Amygdala (tissue), 56 donors: ENCODE data around the gene SLC27A1.
"Not testable (repeated sequence)": the region's sequence is repeated elsewhere in the genome, so short reads cannot be mapped to it uniquely, and the experiment has no call there.

Experiments
- DNase-seq, 56 donors: peaks; one replicate each; lab custom pipeline; 2025; lab: John Stamatoyannopoulos, UW

The SLC27A1 gene

DNA sequence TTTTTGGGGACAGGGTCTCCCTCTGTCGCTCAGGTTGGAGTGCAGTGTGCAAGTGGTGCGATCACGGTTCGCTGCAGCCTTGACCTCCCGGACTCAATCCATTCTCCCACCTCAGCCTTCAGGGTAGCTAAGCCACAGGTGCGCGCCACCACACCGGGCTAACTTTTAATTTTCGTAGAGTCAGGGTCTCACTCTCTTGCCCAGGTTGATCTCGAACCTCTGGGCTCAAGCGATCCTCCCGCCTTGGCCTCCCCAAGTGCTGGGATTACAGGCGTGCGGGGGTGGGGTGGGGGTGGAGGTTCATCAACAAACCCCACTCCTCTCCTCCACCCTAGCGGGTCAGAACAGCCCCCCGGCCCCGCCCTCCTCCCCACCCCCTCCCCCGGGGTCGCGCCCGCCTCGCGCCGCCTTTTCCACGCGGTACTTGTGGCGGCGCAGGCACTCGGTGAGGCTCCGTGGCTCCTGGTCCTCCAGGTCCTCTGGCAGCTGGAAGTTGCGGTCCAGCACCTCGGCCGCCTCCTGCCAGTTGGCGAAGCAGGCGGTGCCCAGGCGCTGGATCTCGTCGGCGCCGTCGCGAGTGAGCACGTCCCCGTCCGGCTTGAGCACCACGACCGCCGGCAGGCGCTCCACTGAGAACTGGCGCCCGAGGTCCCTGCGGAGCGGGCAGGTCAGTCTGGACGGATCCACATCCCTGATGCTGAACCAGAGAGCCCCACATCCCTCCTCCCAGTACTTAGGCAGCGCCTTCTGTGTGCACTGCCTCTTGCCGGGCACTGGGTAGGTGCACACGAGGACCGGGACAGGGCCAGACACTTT, 14.8 kb upstream of the SLC27A1 start:
- no peak for DNase-seq

DNA sequence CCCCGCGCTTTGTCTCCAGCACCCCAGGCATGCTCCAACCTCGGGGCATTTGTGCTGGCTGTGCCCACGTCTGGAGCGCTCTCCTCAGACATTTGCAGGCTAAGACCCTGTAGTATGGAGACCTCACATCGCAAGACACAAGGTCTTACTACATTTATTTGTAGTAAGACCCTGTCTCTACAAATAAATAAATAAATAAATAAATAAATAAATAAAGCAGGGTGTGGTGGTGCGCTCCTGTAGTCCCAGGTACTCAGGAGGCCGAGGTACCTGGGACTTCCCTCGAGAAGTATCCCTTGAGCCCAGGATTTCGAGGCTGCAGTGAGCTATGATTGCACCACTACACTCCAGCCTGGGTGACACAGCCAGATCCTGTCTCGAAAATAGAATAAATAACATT, 14.2 kb upstream of the SLC27A1 start:
- DNase-seq: no peak

DNA sequence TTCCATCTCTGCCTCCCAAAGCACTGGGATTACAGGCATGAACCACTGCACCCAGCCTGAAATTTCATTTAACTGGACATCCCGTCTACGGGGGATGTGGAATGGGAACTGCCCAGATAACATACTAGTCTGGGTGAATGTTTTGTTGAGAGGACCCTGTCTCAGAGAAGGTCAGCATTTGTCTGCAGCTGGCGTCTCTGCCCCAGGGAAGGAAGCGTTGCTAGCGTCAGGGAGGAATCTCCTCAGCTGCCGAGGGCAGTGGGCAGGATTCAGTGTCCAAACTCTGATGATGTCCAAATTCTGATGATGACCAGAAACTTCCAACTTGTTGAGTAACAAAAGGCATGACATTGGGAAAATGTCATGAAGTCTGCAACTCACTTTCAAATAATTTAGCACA, 12.7 kb upstream of the SLC27A1 start:
- no peak for DNase-seq

DNA sequence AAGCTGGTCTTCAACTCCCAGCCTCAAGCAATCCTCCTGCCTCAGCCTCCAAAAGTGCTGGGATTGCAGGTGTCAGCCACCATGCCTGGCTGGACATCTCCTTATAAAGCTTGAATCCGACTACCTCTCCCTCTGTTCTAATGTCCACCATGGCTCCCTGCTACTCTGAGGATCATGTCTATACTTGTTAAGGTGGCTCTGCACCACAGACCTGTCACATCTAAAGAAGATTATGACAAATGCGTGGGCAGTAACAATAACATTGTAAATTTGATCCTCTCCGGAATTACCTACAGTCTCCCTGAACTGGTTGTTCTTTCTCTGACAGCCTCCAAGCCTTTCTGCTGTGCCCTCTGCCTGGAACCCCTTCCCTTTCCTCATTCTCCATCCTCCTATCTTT, 11.4 kb upstream of the SLC27A1 start:
- no peak for DNase-seq

DNA sequence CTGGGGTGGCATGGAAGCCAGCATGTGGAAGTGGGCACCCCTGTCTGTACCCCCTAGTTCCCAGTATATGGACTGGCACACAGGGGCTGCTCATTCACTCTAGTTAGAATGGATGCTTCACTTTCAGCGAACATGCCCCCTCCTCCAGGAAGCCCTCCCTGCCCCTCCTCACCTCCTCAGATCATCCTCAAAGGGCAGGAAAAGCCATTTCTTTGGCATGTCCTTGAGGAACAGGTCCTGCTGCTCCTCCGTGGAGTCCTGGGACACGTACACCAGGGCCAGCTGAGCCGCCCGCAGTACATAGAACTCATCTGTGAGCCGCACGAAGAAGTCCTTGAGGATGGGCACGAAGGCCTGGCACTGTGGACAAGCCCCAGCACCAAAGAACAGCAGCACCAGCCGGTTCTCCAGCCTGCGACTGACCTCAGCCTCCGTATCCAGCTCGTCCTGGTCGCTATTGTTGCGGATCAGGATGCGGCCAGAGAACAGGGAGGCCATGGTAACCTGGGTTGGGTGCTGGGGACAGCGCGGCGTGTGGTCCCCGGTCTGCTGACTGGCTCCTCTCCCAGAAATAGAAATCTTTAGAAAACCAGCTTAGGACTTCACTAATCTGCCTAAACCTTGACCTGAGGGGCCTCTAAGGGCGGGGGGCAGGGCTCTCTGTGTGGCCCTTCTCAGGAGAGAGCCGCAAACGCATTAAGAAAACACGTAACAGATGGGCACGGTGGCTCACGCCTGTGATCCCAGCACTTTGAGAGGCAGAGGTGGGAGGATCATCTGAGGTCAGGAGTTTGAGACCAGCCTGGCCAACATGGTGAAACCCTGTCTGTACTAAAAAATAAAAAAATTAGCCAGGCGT, 9.7 kb upstream of the SLC27A1 start, which contains the start of gene NXNL1:
Gene NXNL1 (minus strand): TSS at position 555 of the 859 bp plus-strand sequence. CDS start 57 bp downstream, at position 498.
- DNase-seq: no peak

DNA sequence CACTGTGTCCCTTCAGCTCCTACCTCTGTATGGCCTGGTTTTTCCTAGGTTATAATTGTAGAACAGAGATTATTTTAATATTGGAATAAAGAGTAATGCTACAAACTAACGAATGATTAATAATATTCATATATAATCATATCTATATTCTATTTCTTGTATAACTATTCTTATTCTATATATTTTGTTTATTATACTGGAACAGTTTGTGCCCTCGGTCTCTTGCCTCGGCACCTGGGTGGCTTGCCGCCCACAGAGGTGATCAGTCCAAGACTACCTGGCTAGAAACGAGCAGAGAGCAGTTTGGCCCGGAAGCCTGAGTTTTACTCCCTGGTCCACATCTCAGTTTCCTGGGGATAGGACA, 3.9 kb upstream of the SLC27A1 start:
- no peak for DNase-seq

DNA sequence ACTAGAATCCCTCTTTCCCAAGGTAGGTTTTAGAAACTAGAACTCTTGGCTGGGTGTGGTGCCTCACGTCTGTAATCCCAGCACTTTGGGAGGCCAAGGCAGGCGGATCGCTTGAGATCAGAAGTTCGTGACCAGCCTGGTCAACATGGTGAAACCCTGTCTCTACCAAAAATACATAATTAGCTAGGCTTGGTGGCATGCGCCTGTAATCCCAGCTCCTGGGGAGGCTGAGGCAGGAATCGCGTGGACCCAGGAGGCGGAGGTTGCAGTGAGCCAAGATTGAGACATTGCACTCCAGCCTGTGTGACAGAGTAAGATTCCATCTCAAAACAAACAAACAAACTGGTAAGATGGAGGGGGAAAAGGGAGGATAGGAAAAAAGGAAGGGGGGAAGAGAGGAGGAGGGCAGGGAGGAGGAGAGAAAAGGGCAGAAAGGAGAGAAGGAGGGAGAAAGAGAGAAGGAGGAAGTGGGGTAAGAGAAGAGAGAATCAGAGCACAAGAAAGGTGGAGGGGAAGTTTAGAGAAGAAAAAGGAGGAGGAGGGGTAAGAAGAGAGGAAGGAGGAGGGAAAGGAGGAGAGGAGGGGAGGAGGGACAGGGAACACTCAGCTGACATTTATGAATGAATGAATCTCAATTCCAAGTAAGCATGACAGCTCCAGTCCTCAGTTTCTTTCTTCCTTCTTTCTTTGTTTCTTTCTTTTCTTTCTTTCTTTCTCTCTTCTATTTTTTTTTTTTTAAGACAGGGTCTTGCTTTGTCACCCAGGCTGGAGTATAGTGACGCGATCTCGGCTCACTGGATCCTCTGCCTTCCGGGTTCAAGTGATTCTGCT, 2.6 kb upstream of the SLC27A1 start:
- no peak for DNase-seq

DNA sequence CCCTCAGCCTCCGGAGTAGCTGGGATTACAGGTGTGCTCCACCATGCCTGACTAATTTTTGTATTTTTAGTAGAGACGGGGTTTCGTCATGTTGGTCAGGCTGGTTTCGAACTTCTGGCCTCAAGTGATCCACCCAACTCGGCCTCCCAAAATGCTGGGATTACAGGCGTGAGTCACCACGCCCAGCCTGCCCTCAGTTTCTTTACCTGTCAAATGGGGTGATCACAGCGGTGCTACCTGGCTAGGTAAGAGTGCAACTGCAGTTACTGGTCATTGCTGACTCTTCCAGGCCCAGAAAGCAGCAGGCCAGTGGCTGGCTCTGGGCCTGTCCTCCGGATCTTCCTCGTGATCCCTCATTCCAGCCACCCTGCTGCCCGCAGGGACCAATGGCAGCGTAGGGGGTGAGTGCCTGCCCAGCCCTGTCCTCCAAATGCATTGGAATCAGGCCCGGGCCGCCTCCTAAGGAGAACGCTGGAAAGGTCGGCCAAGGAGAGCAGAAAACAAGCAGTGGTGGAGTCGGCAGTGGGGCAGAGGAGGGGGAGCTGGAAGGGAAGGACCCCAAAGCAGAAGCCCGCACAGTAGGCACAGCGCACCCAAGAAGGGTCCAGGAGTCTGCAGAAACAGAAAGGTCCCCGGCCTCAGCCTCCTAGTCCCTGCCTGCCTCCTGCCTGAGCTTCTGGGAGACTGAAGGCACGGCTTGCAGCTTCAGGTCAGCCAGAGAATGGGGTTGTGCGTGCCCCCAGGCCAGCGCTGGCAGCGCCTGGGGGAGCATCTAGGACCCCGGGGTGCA, 1.8 kb upstream of the SLC27A1 start:
- peak in 44 of 56 donors; percentile 17 to 79 (median 50) for DNase-seq

DNA sequence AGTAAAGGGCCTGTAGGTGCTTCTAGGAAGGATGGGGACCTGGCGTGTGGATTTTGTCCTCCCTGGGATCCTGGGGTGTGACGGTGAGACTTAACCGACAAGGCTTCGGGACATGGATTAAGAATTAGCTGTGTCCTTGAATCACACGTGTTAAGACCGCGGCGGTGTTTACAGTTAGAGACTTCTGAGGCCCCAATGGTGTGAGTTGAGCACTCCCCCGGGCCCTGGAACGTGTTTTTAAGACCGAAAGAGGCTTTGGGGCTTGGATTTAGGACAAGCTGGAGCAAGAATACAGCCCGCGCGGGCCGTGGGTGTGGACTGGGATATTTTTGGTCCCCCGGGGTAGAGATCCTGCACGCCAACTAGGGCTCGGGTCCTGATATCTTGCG, 1.2 kb upstream of the SLC27A1 start:
- peak in 3 of 56 donors; percentile 47 to 75 (median 60) for DNase-seq

DNA sequence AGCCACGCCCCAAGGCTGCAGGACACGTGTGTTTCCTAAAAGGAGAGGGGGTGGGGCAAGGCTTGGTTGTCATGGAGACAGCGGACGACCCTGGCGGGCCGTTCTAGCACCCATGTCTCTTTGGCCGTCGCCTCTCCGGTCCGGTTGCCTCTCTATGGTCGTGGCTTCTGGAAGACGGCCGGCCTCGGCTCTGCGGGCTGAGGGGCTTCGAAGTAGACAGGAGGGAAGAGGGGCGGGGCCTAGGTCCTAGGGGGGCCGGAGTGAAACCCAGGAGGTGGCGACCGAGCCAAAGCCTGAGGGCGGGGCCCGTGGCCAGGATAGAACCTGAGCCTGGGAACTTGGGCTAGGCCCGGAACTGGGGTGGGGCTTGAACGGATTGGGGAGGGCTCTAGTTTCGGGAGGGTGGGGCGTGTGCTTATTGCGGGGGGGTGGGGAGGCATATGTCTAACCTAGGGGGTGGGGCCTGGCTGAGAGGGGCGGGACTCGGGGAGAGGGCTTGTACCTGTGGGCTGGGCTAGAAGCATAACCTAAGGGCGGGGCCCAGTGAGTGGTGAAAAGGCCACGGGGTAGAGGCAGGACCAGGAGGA, 750 bp upstream of the SLC27A1 start:
- peak in 49 of 56 donors; percentile 43 to 99 (median 89) for DNase-seq

DNA sequence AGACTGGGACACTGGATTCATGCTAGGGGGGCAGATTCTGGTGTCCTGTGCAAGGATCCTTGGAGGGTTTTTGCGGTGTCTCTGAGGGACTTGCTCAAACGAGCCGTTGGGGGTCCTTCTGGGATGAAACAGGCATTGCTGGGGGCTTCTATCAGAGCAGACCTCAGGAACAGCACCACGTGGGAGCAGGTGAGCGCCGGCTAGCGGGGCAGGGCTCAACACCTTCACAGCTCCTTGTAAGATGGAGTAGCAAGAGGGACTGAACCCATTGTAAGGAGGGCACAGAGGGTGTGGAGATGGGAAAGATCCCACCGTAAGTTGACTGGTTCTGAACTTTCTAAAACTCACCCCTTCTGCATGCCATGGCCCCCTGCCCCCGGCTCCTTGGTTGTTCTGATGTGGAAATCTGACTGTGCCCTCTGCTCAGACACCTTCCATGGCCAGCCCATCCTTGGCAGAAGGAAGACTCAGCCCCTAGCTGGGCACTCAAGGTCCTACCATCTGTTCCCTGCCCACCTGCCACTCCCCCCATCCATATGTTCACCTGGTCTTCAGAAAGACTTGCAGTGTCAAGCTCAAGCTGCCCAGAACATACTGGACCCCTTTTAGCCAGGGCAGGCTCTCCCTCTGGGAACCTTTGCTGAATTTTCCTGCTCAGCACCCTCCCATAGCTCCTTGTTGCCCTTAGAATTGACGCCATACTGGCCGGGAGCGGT, 1.2 kb downstream of the SLC27A1 start:
- DNase-seq: no peak

DNA sequence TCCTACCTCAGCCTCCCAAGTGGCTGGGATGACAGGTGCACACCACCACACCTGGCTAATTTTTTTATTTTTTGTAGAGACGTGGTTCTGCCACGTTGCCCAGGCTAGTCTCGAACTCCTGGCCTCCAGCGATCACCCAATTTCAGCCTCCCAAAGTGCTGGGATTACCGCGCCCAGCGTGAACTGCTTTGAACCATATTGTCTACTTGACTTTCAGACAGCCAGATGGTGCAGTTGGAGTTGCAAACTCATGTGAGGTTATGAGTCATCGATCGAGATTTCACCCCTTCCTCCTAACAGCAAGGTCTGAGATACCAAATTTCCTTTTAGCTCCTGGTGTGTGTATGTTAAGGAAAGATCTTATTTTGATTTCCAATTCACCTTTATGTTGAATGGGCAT, 2.7 kb downstream of the SLC27A1 start:
- no peak for DNase-seq

DNA sequence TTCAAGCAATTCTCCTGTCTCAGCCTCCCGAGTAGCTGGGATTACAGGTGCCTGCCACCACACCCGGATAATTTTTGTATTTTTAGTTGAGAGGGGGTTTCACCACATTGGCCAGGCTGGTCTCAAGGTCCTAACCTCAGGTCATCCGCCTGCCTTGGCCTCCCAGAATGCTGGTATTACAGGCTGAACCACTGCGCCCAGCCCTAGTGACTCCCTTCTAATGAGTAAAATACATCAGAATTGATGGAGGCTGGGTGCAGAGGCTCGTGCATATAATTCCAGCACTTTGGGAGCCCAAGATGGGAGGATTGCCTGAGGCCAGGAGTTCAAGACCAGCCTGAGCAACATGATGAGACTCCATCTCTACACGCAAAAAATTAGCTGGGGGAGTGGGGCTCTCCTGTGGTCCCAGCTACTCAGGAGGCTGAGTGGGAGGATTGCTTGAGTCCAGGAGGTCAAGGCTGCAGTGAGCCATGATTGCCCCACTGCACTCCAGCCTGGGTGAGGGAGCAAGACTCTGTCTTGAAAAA, 4.8 kb downstream of the SLC27A1 start:
- not testable (repeated sequence) for DNase-seq

DNA sequence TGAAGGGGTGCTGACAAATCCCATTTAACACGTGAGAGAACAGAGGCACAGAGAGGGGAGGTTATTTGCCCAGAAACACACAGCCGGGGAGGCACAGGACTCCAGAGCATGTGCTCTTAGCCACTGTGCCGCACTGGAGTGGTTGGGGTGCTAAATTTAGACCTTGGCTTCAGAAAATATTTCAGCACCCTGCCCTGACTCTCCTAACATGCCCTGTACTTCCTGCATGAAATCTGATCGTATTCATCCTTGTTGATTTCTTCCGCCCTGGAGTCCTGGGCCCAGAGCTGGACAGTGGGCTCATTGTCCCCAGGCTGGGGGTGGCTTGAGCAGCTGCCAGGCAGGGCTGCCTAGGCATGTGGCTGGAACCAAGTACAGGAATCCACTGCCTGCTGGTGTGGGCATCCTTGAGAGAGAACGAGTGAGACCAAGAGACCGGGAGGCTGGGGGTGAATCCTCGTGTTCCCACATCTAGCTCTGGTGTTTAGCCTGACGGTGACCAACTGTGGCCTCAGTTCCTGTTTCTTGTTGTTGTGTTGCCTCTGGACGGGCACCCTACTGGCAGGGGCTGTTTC, 5.3 kb downstream of the SLC27A1 start:
- peak; percentile 19 to 96 (median 85) for DNase-seq

DNA sequence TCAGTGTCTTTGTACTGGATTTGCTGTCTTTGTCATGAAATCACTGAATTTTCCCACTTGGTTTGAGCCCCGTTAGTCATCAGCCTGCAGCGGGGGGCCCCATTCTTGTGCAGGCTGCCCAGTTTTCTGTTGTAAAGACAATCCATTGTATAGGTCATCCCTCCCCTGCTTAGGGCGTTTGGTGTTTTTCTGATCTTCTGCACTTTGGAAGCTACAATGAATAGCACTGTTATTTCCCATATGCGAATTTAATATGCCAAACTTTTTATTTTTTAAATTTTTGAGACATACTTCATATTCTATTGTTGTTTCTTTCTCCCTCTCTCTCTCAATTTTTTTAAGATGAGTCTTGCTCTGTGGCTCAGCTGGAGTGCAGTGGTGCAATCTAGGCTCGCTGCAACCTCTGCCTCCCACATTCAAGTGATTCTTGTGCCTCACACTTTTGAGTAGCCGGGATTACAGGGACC, 9.0 kb downstream of the SLC27A1 start:
- peak in 28 of 56 donors; percentile 9 to 79 (median 38) for DNase-seq

DNA sequence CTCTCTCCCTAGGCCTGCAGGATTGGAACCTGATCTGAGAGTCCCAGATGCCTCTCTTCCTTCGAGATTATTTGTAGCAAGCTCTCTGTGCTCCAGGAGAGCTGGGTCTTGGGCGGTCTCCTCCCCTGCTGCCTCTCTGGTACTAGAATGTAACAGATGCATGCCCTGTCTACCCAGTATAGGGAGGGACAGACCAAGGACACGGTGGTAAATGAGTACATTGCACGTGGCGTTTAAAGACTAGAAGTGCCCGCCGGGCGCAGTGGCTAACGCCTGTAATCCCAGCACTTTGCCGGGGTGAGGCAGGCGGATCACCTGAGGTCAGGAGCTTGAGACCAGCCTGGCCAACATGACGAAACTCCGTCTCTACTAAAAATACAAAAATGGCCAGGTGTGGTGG, 11.7 kb downstream of the SLC27A1 start:
- no peak for DNase-seq

DNA sequence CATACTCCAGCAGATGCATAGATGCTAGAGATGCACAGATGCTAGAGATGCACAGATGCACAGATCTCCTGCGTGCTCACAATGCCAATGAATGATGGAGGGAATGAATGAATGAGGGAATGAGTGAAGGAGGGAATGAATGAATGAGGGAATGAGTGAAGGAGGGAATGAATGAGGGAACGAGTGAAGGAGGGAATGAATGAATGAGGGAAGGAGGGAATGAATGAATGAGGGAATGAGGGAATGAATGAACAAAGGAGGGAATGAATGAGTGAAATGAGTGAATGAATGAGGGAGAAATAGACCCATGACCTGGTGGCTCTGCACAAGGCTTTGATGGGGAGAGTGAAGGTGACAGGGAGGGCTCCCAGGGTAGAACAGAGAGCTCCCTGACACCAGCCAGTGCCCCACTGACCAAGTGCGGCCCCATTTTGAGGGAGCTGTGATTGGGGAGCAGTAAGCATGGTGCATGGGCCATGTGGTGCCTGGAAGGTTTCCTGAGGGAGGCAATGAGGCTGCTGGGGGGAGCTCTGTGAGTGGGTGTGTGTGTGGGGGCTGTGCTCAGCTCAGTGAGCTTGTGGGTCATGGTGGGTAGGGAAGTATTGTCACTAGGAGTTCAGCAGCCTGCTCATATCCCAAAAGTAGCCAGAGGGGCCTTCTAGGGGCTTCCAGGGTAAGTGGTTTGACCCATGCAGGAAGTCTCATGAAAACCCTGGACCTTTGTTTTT, 12.7 kb downstream of the SLC27A1 start:
- no peak for DNase-seq
